HUES6 (cell line): ENCODE data around the gene EFNB2.

Experiments used
- H3K27ac ChIP-seq: 2 replicates; pipeline ENCODE4 v1.7.0; 2013; ENCODE audit warnings: low read depth, mild to moderate bottlenecking, low read length, inconsistent platforms
- H3K27me3 ChIP-seq: 2 replicates; pipeline ENCODE4 v1.6.1; 2013; ENCODE audit warnings: low read length; ENCODE audit not compliant: control insufficient read depth, insufficient read depth
- H3K36me3 ChIP-seq: 2 replicates; pipeline ENCODE4 v1.6.1; 2013; ENCODE audit warnings: low read length; ENCODE audit not compliant: control insufficient read depth, insufficient read depth
- H3K4me1 ChIP-seq: 2 replicates; pipeline ENCODE4 v1.6.1; 2013; ENCODE audit warnings: low read length; ENCODE audit not compliant: control insufficient read depth, insufficient read depth
- H3K4me3 ChIP-seq: 2 replicates; pipeline ENCODE4 v1.5.1; 2013; ENCODE audit warnings: low read depth, low read length
- H3K9ac ChIP-seq: one replicate; pipeline ENCODE4 v1.6.1; 2013; ENCODE audit warnings: mild to moderate bottlenecking, low read length
- H3K9me3 ChIP-seq: 2 replicates; pipeline ENCODE4 v1.6.1; 2013; ENCODE audit warnings: low read depth, low read length; ENCODE audit not compliant: control insufficient read depth, insufficient read depth

The EFNB2 gene

DNA sequence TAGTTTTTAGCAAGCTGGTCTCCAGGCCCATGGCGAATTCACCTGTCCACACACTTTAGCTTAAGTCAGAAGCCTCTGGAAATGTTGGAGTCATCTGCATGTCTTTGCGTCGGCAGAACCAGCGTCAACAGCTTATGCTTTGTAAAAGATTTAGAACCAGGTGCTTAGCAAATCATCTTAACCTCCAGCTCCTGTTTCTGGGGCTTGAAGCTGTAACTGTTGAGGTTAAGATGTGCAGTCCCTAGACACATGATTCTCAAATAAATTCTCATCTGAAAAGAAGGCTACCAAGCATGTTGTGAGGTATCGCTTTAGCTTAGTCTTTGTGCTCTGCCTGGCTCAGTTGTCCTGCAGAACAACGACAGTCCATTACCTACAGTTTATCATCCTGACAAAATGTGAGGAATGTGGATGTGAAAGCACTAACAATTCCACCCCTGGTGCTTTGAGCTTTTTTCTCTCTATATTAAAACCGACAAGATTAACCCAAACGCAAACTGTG lies 4.4 kb downstream of the EFNB2 start:
- H3K4me1 ChIP-seq: peaks cover 62% of the 10 kb centered on the region
- no peaks in the 10 kb centered on the region for H3K36me3 ChIP-seq
- no peaks in the 10 kb centered on the region for H3K9me3 ChIP-seq
- H3K4me3 ChIP-seq: peak overlapping the region; percentile 85; the same call in 1 of the 2 replicates
- peaks cover 13% of the 10 kb centered on the region for H3K27me3 ChIP-seq
- no peak overlapping the region for H3K9ac ChIP-seq
- no peak overlapping the region for H3K27ac ChIP-seq

- peaks cover 68% of the 10 kb centered on the region for H3K4me1 ChIP-seq
- H3K27ac ChIP-seq: peak overlapping the region; percentile 30; the same call in 1 of the 2 replicates
- H3K9ac ChIP-seq: no peak overlapping the region
- H3K36me3 ChIP-seq: no peaks in the 10 kb centered on the region
- peak overlapping the region; percentile 85; the same call in 1 of the 2 replicates for H3K4me3 ChIP-seq
- H3K27me3 ChIP-seq: peaks cover 13% of the 10 kb centered on the region
- H3K9me3 ChIP-seq: no peaks in the 10 kb centered on the region
Observed at GRCh38 chr13:106530171-106530851, 5.2 kb downstream of the EFNB2 start.

GRCh38 chr13:106529415-106530170 lies 5.9 kb downstream of the EFNB2 start:
- Histone ChIP-seq H3K9me3 (no peaks in the 10 kb centered on the region), H3K9ac (peak overlapping the region; percentile 23), H3K4me3 (peak overlapping the region; percentile 3; the same call in 1 of the 2 replicates), H3K36me3 (no peaks in the 10 kb centered on the region), H3K27ac (peak overlapping the region; percentile 30; the same call in 1 of the 2 replicates), H3K4me1 (peaks cover 73% of the 10 kb centered on the region), H3K27me3 (peaks cover 13% of the 10 kb centered on the region)

DNA sequence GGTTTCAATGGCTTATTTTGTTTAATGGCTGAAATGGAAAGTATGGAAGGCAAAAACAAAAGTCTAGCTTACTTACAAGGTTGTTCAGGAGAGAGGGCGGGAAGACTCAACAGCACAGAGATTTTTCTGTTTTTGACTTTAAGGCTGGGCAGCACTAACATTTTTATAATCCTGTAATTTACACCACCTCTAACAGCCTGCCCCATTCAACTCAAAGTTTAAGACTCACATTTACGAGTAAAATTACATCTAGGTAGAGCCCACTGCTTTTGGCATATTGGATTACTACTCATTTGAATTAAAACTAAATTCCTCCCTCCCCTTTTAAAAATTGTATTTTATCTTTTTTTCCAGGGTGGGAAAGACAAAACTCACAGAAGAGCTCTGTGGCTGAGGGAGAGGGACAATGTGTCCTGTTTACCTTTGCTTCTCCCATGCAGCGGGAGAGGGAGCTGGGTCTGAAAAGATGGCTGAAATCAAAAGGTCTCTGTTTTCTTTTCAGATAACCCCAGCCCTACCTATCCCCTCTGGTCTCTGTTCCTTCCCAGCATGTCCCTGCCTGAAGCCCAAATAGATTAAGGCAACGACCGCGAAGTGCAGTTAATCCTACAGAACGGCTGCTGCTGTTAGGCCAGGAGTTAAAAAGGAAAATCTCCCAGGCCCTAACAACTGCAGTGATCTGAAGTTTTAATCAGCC lies 6.6 kb downstream of the EFNB2 start:
- Histone ChIP-seq H3K9me3 (no peaks in the 10 kb centered on the region), H3K27ac (peak overlapping the region; percentile 30; the same call in 1 of the 2 replicates), H3K9ac (peak overlapping the region; percentile 23), H3K27me3 (peaks cover 7% of the 10 kb centered on the region), H3K36me3 (no peaks in the 10 kb centered on the region), H3K4me1 (peaks cover 73% of the 10 kb centered on the region), H3K4me3 (peak overlapping the region; percentile 14; the same call in 1 of the 2 replicates)

DNA sequence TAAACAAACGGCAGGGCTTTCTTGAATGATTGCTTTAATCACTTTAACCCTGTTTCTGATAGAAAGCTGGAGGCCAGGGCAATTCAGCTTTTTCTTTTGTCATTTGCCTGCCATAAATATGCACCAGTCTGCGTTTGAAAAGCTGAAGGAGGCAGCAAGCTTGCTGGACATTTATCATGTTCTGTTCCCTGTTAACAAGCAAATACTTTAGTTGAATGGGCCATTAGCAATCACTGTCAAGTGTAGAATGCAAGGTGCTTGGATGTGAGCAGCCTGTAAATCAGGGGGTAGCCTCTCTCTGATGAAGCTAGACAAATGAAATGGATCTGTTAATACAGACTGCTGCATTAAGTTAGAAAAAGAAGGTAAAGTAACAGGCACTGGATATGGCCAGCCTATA lies 7.6 kb downstream of the EFNB2 start:
- Histone ChIP-seq H3K27me3 (no peaks in the 10 kb centered on the region), H3K4me3 (peak overlapping the region; percentile 1; the same call in 1 of the 2 replicates), H3K27ac (no peak overlapping the region), H3K4me1 (peaks cover 80% of the 10 kb centered on the region), H3K9ac (no peak overlapping the region), H3K9me3 (no peaks in the 10 kb centered on the region), H3K36me3 (no peaks in the 10 kb centered on the region)

DNA sequence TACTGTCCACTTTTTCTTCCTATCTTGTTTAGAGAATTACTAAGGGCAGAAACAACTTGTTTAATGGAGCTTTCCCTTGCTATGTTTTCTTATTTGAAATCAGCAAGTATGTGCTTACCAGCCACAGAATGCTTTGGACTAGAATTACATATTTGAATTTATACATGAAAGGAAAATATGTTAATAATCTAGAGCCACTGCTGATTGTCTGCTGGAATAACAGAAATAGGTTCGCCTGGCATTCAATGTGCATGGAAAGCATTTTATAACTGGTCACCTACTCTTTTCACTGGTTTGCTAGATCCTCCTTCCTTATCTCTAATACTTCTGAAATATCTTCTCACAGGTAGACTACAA lies 8.0 kb downstream of the EFNB2 start:
- Histone ChIP-seq H3K9ac (no peak overlapping the region), H3K36me3 (no peaks in the 10 kb centered on the region), H3K4me1 (peaks cover 84% of the 10 kb centered on the region), H3K4me3 (peak overlapping the region; percentile 1; the same call in 1 of the 2 replicates), H3K27me3 (no peaks in the 10 kb centered on the region), H3K9me3 (no peaks in the 10 kb centered on the region), H3K27ac (no peak overlapping the region; the same call in 1 of the 2 replicates)

DNA sequence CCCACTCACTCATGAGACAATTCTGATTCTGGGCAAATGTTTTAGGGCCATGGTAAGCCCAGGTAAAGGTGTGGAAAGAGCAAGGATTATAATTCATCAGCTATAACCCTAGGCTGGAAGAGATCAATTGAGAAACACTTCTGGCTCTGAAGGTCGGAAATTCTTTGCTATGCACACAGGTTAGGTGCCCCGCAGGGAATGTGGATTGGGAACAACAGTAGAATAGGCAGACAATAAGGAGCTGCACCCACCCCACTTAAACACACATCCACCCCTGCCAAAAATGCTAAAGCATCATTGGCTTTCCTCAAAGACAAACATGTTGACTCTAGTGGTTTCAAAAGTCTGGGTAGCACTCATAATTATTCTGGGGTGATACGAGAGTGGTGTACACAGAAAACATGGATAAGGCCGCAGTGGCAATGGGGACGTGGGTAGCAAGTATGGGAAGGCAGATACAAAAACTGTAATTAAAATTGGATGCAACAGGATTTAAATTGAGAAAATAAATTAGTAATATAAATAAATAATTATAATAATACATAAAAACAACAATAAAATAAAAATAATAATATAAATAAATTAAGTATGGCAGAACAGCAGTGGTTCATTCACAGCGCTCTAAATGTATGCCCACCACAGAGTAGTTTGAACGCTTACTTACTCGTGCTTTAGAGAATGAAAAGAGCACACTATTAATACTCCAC lies 8.6 kb downstream of the EFNB2 start:
- Histone ChIP-seq H3K4me3 (peak overlapping the region; percentile 29; the same call in 1 of the 2 replicates), H3K9me3 (no peaks in the 10 kb centered on the region), H3K27ac (peak overlapping the region; percentile 22; the same call in 1 of the 2 replicates), H3K9ac (peak overlapping the region; percentile 8), H3K4me1 (peaks cover 85% of the 10 kb centered on the region), H3K27me3 (no peaks in the 10 kb centered on the region), H3K36me3 (no peaks in the 10 kb centered on the region)

GRCh38 chr13:106525865-106526264 lies 9.6 kb downstream of the EFNB2 start:
- no peaks in the 10 kb centered on the region for H3K36me3 ChIP-seq
- no peaks in the 10 kb centered on the region for H3K9me3 ChIP-seq
- no peaks in the 10 kb centered on the region for H3K27me3 ChIP-seq
- peaks cover 85% of the 10 kb centered on the region for H3K4me1 ChIP-seq
- no peak overlapping the region for H3K27ac ChIP-seq
- H3K9ac ChIP-seq: no peak overlapping the region
- peak overlapping the region; percentile 23; the same call in 1 of the 2 replicates for H3K4me3 ChIP-seq

GRCh38 chr13:106524108-106524507 lies 11.4 kb downstream of the EFNB2 start:
- no peak overlapping the region for H3K27ac ChIP-seq
- H3K9me3 ChIP-seq: no peaks in the 10 kb centered on the region
- H3K36me3 ChIP-seq: no peaks in the 10 kb centered on the region
- no peak overlapping the region for H3K4me3 ChIP-seq
- H3K27me3 ChIP-seq: no peaks in the 10 kb centered on the region
- H3K9ac ChIP-seq: no peak overlapping the region
- peaks cover 76% of the 10 kb centered on the region for H3K4me1 ChIP-seq

DNA sequence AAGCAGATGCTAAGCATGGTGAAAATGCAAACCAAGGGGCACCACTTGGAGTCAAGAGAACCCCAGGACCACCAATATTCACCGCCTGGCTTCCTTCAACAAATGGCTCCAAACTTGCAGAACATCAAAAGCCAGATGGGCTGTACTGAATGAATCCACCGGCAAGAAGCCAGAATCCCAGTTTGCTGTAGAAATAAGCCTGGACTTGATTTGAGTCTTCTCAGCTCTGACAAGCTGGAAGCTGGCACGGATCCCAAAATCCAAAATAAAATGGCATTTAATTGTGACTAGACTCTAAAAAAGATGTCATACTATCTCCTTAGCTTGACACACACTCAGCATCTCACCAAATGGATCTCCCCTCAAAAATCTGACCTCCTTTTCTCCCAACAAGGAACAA lies 11.9 kb downstream of the EFNB2 start:
- Histone ChIP-seq H3K36me3 (no peaks in the 10 kb centered on the region), H3K9ac (no peak overlapping the region), H3K4me3 (no peak overlapping the region), H3K27me3 (no peaks in the 10 kb centered on the region), H3K4me1 (peaks cover 70% of the 10 kb centered on the region), H3K27ac (no peak overlapping the region), H3K9me3 (no peaks in the 10 kb centered on the region)
